ENCODE data around the gene CYP4F8. TPM values are rescaled to one million over a fixed set of nuclear protein-coding genes. Genes with fewer than 3 reads are reported as not detected.

CYP4F8 gene
- polyA plus RNA-seq, 1 of the 3 experiments (the other 2 are of a cell fraction), result not detected

- no peaks in the 10 kb centered on the region for H4K20me1 ChIP-seq (ENCODE audit: insufficient read depth)
- TF ChIP-seq FOXJ3 (CRISPR knock-in tag; IDR thresholded peaks at IDR 0.05) (no peak), TEAD4 (IDR thresholded peaks at IDR 0.05; ENCODE audit: borderline replicate concordance, insufficient read depth) (no peak), GABPA (IDR thresholded peaks at IDR 0.05; ENCODE audit: low read depth) (no peak), REST (IDR thresholded peaks at IDR 0.05; ENCODE audit: low read depth, low read length) (no peak), ELF1 (IDR thresholded peaks at IDR 0.05) (no peak), PBX3 (IDR thresholded peaks at IDR 0.05) (no peak), YY1 (IDR thresholded peaks at IDR 0.05; ENCODE audit: low read depth) (no peak), EP300 (IDR thresholded peaks at IDR 0.05; ENCODE audit: borderline replicate concordance in 1 of 2, low read depth in 1 of 2, low read length in 1 of 2) (no peak), EZH2phosphoT487 (IDR thresholded peaks at IDR 0.05; ENCODE audit: borderline replicate concordance, low read depth) (no peak), NRF1 (IDR thresholded peaks at IDR 0.05; ENCODE audit: low read depth, low read length) (no peak), FOSL2 (IDR thresholded peaks at IDR 0.05; ENCODE audit: borderline replicate concordance, low read depth) (no peak)
- no peaks in the 10 kb centered on the region for H3K79me2 ChIP-seq (ENCODE audit: insufficient read depth)
- 17% methylated on average over 1 of the region's 2 CpGs for whole genome bisulfite sequencing (ENCODE audit: low lambda C conversion rate)
- H3K9me3 ChIP-seq, result no peaks in the 10 kb centered on the region
- no peak overlapping the region for H3K9ac ChIP-seq
- H3K9me2 ChIP-seq, result no peaks in the 10 kb centered on the region
- DNase-seq, result no peak
- H3K4me3 ChIP-seq (ENCODE audit: low read depth in 2 of 2, low read length in 1 of 2), result no peak overlapping the region
- H3K4me1 ChIP-seq (ENCODE audit: control insufficient read depth in 1 of 2, insufficient read depth in 2 of 2, low read depth in 1 of 2, low read length in 1 of 2), result no peaks in the 10 kb centered on the region
- H3K27ac ChIP-seq (ENCODE audit: low read depth in 2 of 2, low read length in 1 of 2), result no peak overlapping the region
- H3K4me2 ChIP-seq, result no peak overlapping the region
- no peaks in the 10 kb centered on the region for H3K27me3 ChIP-seq (ENCODE audit: insufficient read depth)
- ChIA-PET POLR2A (no interaction called here), CTCF (no interaction called here)
- H2AFZ ChIP-seq (ENCODE audit: low read depth), result no peak overlapping the region
- H3F3A ChIP-seq (replicated peaks; ENCODE audit: insufficient read depth), result no peaks in the 10 kb centered on the region
- no peaks in the 10 kb centered on the region for H3K36me3 ChIP-seq (replicated peaks in 1 of 2; ENCODE audit: control insufficient read depth in 1 of 2, insufficient read depth in 2 of 2, low read length in 1 of 2)
Measured at GRCh38 chr19:15636026-15636425, 21.0 kb downstream of the CYP4F8 start.

- ChIA-PET CTCF (no interaction called here), POLR2A (no interaction called here)
- Histone ChIP-seq H3K9me2 (no peaks in the 10 kb centered on the region), H3K79me2 (ENCODE audit: insufficient read depth) (no peaks in the 10 kb centered on the region), H3F3A (replicated peaks; ENCODE audit: insufficient read depth) (no peaks in the 10 kb centered on the region), H3K27me3 (ENCODE audit: insufficient read depth) (no peaks in the 10 kb centered on the region), H3K36me3 (replicated peaks in 1 of 2; ENCODE audit: control insufficient read depth in 1 of 2, insufficient read depth in 2 of 2, low read length in 1 of 2) (no peaks in the 10 kb centered on the region), H3K4me2 (no peak overlapping the region), H3K27ac (ENCODE audit: low read depth in 2 of 2, low read length in 1 of 2) (no peak overlapping the region), H3K4me3 (ENCODE audit: low read depth in 2 of 2, low read length in 1 of 2) (no peak overlapping the region), H2AFZ (ENCODE audit: low read depth) (no peak overlapping the region), H3K4me1 (ENCODE audit: control insufficient read depth in 1 of 2, insufficient read depth in 2 of 2, low read depth in 1 of 2, low read length in 1 of 2) (no peaks in the 10 kb centered on the region), H3K9me3 (no peaks in the 10 kb centered on the region), H3K9ac (no peak overlapping the region), H4K20me1 (ENCODE audit: insufficient read depth) (no peaks in the 10 kb centered on the region)
- DNase-seq, result no peak
- no peak for TF ChIP-seq POLR2AphosphoS5 (IDR thresholded peaks at IDR 0.05; ENCODE audit: low read depth, low read length)
- TF ChIP-seq NFIC (IDR thresholded peaks at IDR 0.05; ENCODE audit: borderline replicate concordance), result no peak
- TF ChIP-seq ELF1 (IDR thresholded peaks at IDR 0.05), result no peak
- TF ChIP-seq FOXM1 (IDR thresholded peaks at IDR 0.05; ENCODE audit: low read depth), result no peak
- no peak for TF ChIP-seq GABPA (IDR thresholded peaks at IDR 0.05; ENCODE audit: low read depth)
- no peak for TF ChIP-seq REST (IDR thresholded peaks at IDR 0.05; ENCODE audit: low read depth, low read length)
- no peak for TF ChIP-seq RAD21 (IDR thresholded peaks at IDR 0.05; ENCODE audit: low read length)
- TF ChIP-seq PBX3 (IDR thresholded peaks at IDR 0.05), result no peak
- no peak for TF ChIP-seq CTCF (IDR thresholded peaks at IDR 0.05)
- TF ChIP-seq JUND (IDR thresholded peaks at IDR 0.05), result no peak
- no peak for TF ChIP-seq FOSL2 (IDR thresholded peaks at IDR 0.05; ENCODE audit: borderline replicate concordance, low read depth)
Measured at GRCh38 chr19:15639596-15639995, 24.6 kb downstream of the CYP4F8 start.

Data from SK-N-SH (cell line).